H1 (cell line): ENCODE data around the gene LAD1.

Experiments
- CREB1 ChIP-seq: IDR thresholded peaks from 2 replicates; pipeline ENCODE4 v1.6.1; 2012; ENCODE audit warnings: inconsistent platforms
- CTCF ChIP-seq, 3 experiments: IDR thresholded peaks; 1 replicate in 2 of 3; 2 replicates in 1 of 3; pipeline versions ENCODE4 v1.5.1 to v1.6.1; 2011; ENCODE audit warnings: low read length in 3 of 3, mild to moderate bottlenecking in 3 of 3, inconsistent platforms in 2 of 3, low read depth in 1 of 3, moderate library complexity in 1 of 3; ENCODE audit not compliant: insufficient read depth in 1 of 3; ENCODE audit errors: control extremely low read depth in 1 of 3
- POLR2AphosphoS5 ChIP-seq: IDR thresholded peaks from 2 replicates; pipeline ENCODE4 v1.6.1; 2011; ENCODE audit warnings: low read depth, low read length
- RFX5 ChIP-seq: IDR thresholded peaks from 2 replicates; pipeline ENCODE4 v1.6.1; 2011; ENCODE audit warnings: low read depth, low read length, improper control_type of control experiment, borderline replicate concordance

GRCh38 chr1:201427963-201428362 is 28.8 kb upstream of the LAD1 start:
- TF ChIP-seq CTCF (IDR thresholded peaks at IDR 0.05; ENCODE audit: control extremely low read depth in 1 of 3, insufficient read depth in 1 of 3, low read depth in 1 of 3, low read length in 3 of 3) (no peak), RFX5 (no peak), CREB1 (no peak), POLR2AphosphoS5 (no peak)
